Measurements from ENCODE around the gene MPZ. TPM values are rescaled to one million over a fixed set of nuclear protein-coding genes. Genes with fewer than 3 reads are reported as not detected.
A peak's percentile ranks its signal among the peaks of the same experiment; 100 is the strongest.
"Not testable (repeated sequence)": the region's sequence is repeated elsewhere in the genome, so short reads cannot be mapped to it uniquely, and the experiment has no call there.

Gene MPZ
- total RNA-seq, 4 donors from 2014 or later = 1.8 to 9.0 (median 4.2) TPM

DNA sequence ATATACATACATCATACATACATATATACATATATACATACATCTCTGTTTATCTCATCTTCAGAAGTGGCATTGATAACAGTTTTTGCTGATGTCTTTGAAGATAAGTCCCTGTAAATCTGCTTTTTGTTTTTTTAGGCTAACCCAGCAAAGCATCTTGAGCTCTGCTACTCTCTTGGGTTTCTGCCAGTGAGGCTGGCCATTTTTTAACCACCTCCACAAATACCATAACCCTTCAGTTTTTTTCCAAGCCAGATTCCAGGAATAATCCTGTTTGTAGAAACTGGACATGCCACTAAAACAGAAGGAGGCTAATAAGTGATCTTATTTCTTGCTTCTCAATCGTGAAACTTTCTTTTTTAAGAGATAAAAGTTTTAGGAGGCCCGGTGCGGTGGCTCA, 26.0 kb upstream of the MPZ start:
- no peak for DNase-seq (ENCODE audit: low spot score)
- TF ChIP-seq, protein P1, sequence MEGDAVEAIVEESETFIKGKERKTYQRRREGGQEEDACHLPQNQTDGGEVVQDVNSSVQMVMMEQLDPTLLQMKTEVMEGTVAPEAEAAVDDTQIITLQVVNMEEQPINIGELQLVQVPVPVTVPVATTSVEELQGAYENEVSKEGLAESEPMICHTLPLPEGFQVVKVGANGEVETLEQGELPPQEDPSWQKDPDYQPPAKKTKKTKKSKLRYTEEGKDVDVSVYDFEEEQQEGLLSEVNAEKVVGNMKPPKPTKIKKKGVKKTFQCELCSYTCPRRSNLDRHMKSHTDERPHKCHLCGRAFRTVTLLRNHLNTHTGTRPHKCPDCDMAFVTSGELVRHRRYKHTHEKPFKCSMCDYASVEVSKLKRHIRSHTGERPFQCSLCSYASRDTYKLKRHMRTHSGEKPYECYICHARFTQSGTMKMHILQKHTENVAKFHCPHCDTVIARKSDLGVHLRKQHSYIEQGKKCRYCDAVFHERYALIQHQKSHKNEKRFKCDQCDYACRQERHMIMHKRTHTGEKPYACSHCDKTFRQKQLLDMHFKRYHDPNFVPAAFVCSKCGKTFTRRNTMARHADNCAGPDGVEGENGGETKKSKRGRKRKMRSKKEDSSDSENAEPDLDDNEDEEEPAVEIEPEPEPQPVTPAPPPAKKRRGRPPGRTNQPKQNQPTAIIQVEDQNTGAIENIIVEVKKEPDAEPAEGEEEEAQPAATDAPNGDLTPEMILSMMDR (IDR thresholded peaks at IDR 0.05) = no peak
- no peak for ATAC-seq (ENCODE audit: low FRiP score)

DNA sequence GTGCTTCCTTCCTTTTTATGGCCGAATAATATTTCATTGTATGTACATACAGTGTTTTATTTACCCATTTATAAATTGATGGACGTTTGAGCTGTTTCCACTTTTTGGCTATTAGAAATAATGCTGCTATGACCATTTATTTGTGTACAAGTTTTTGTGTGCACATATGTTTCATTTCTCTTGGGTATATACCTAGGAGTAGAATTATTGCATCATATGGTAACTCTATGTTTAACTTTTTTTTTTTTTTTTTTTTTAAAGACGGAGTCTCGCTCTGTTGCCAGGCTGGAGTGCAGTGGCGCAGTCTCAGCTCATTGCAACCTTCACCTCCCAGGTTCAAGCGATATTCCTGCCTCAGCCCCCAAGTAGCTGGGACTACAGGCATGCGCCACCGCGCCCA, 23.4 kb upstream of the MPZ start:
- TF ChIP-seq, protein P1 (IDR thresholded peaks at IDR 0.05) = no peak
- DNase-seq (ENCODE audit: low spot score) (no peak), ATAC-seq (ENCODE audit: low FRiP score) (no peak)

DNA sequence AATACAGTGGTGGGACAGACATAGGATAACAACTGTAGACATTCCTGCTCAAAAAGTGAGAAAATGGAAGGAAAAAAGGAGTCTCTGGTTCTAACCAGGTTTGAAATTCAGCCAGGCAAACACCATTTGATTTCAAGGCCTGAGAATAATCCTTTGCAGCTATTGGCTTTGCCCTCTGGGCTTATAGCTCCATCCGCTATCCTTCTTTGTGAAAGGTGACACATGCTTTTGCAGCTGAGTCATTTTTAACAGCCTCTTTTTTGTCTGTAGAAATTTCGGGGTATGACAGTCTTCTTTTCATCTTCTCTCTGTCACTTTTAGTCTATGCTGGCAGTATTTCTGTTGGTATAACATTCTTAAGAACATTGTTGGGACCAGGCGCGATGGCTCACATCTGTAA, 20.6 kb upstream of the MPZ start:
- ATAC-seq (ENCODE audit: low FRiP score) = no peak

DNA sequence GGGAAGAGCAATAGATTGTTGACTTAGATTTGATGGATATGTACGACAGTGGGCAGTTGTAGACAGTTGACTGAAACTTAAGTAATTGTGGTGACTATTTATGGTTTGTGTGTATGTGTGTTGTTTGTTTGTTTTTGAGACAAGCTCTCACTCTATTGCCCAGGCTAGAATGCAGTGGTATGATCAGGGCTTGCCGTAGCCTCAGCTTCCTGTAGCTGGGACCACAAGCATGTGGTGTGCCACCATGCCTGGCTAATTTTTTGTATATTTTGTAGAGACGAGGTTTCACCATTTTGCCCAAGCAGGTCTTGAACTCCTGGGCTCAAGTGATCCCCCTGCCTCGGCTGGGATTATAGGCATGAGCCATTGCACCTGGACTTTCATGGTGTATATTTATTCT, 14.3 kb upstream of the MPZ start:
- DNase-seq (ENCODE audit: low spot score) (no peak), ATAC-seq (ENCODE audit: low FRiP score) (no peak)
- TF ChIP-seq, protein P1 (IDR thresholded peaks at IDR 0.05) = no peak

More for the DNA sequence above, 20.6 kb upstream of the MPZ start:
- DNase-seq (ENCODE audit: low spot score) = no peak
- TF ChIP-seq, protein P1 (IDR thresholded peaks at IDR 0.05) = no peak

DNA sequence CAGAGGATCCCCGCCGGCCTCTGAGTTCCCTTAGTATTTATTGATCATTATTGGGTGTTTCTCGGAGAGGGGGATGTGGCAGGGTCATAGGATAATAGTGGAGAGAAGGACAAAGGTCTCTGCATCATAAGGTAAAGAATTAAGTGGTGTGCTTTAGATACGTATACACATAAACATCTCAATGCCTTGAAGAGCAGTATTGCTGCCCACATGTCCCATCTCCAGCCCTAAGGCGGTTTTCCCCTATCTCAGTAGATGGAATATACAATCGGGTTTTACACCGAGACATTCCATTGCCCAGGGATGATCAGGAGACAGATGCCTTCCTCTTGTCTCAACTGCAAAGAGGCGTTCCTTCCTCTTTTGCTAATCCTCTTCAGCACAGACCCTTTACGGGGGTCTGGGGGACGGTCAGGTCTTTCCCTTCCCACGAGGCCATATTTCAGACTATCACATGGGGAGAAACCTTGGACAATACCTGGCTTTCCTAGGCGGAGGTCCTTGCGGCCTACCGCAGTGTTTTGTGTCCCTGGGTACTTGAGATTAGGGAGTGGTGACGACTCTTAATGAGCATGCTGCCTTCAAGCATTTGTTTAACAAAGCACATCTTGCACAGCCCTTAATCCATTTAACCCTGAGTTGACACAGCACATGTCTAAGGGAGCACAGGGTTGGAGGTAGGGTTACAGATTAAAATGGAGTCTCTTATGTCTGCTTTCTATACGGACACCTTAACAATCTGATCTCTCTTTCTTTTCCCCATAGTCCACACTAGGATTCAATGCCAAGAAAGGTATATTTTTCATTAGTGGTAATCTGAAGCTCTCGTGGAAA, 6.3 kb upstream of the MPZ start:
- DNase-seq (ENCODE audit: low spot score); ATAC-seq (ENCODE audit: low FRiP score): not testable (repeated sequence)

DNA sequence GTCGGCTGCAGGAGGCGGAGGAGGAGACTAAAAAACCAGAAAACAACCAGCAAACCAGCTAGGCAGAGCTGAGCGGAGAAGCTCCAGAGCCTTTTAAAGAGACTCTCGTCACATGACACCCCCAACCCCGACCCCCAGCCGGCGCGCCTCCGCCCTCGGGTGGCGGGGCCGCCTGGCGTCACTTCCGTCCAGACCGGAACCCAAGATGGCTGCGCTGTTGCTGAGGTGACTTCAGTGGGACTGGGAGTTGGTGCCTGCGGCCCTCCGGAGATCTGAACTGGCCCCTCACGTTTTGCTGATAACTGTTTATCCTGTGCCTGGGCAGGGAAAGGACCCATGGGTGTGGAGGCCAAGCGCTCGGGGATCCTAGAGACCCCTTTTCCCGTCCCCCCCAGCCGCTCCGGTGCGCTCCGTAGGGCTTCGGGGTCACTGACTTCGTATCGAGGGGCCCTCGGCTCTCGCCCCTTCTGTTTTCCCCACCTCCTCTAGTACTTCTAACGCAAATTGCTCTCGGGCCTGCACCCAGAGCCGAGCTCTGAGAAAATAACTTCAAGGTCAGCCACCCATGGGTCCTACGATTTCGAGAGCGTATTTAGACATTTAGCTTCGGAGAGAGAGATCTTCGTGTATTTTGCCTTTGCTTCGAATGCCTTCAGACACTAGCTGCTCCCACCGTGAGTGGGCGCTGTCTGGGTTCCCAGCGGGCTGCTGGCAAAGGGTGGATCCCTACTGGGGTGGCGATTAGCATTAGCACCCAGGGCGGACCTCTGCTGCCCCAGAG, 4.6 kb upstream of the MPZ start, which contains the start of gene SDHC:
SDHC (plus strand) TSS at position 181 of the 781 bp plus-strand sequence; CDS start at position 206, 25 bp downstream.
- ATAC-seq (ENCODE audit: low FRiP score) = peak; percentile 95
- TF ChIP-seq, protein P1 (IDR thresholded peaks at IDR 0.05) = no peak
- DNase-seq (ENCODE audit: low spot score) = peak; percentile 60

DNA sequence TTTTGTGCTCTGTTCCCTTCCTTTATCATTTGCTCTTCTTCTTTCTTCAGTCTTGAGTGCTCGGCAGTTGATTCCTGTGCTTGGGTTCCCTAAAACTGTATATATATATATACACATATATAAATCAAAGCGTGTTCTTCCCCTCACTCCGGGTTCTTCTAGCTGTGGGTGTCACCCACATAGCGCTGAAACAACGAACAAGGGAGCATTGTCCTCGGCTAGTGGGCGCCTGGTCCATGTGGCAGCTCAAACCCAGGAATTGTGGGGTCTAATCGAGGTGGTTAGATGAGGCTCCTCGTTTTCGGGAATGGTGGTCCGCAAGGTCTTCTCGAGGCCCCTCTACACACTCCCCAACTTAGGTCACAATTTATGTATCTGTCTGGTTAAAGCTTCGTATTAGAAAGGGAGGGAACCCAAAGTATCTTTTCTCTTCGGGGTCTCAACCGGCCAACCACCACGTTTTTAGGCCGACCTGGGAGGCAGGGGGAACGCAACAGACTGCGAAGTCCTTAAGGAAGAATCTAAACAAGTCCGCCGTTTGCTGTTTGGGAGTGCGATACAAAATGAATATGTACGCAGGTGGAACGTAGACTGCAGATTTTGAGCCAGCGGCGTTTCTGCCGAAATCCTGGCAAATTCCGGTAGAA, 3.9 kb upstream of the MPZ start:
- DNase-seq (ENCODE audit: low spot score) = no peak
- peak; percentile 4 for ATAC-seq (ENCODE audit: low FRiP score)
- TF ChIP-seq, protein P1 (IDR thresholded peaks at IDR 0.05) = no peak

Measured in omental fat pad (tissue), 4 donors.